HG03025 (cell line): ENCODE measurements around the gene PPIP5K2.

Experiments used
- ATAC-seq: cut with Tn5 transposase; IDR thresholded peaks from one replicate; pipeline ENCODE4 v1.9.1; 2021; ENCODE audit warnings: mild to moderate bottlenecking, moderate library complexity; ENCODE audit not compliant: unreplicated experiment, low FRiP score

Gene PPIP5K2

DNA sequence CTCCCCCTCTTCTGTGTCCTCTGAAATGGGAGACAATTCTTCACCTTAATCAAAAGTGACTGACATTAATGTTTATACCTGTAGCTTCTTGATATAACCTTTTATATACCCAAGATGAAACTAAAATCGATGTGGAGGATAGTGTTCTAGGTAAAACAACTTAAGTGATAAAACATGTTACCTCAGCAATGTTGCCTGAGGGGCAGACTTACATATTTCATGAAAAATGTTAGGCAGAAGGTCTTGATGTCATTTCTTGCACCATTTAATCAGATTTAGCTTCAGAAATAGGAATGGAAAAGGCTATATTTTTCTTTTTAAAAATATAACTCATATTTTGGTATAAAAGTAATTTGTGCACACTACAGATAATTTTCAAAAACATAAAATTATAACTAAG lies 115.8 kb downstream of the PPIP5K2 start:
- no peak for ATAC-seq

DNA sequence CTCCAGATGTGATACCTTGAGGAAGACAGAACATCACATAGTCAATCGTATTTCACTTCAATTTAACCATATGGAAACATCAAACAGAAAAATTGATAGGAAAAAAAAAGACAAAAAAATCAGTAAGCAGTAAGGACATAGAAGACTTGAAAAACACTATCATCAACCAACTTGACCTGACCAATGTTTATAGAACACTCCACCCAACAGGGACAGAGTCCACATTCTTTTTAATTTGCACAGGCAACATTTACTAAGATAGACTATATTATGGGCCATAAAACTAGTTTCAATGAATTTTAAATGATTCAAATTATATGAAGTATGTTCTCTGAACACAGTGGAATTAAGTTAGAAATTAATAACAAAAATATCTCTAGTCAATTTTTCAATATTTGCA lies 117.7 kb downstream of the PPIP5K2 start:
- ATAC-seq, result no peak

GRCh38 chr5:103243665-103244064 lies 123.6 kb downstream of the PPIP5K2 start:
- no peak for ATAC-seq

DNA sequence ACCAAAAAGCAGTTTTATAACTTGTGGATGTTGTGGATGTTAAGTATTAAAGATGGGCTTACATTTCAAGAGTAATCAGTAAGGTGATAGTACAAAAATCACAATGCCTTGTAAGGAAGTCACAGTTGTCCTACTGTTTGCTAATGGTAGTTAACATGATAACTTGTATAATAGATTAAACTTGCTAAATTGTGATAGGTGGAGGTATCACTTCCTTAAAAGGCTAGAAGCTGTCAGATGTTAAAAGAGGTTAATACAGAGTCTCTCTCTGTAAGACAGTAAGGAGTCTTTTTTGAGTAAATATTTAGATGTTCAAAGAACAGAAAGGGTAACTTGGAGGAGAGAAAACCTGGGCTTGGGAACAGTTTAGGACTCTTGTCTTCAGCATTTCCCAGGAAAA lies 124.3 kb downstream of the PPIP5K2 start:
- ATAC-seq, result no peak

- ATAC-seq, result no peak
Measured at GRCh38 chr5:103245761-103246160, 125.7 kb downstream of the PPIP5K2 start.

GRCh38 chr5:103247118-103247517 lies 127.0 kb downstream of the PPIP5K2 start:
- no peak for ATAC-seq

DNA sequence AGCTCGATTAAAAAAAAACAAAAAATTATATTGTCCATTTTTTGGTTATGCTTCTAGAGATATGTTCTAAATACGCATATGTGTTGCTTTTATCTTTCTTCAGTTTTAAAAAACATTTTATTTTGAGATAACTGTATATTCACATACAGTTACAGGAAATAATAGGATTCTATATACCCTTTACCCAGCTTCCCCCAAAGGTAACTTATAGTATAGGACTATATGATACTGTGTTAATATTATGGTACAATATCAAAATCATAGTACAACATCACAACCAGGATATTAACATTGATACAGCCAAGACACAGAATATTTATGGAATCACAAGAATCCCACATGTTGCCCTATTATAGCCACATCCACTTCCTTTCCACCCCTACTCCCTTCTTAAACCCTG lies 129.0 kb downstream of the PPIP5K2 start:
- ATAC-seq, result no peak

DNA sequence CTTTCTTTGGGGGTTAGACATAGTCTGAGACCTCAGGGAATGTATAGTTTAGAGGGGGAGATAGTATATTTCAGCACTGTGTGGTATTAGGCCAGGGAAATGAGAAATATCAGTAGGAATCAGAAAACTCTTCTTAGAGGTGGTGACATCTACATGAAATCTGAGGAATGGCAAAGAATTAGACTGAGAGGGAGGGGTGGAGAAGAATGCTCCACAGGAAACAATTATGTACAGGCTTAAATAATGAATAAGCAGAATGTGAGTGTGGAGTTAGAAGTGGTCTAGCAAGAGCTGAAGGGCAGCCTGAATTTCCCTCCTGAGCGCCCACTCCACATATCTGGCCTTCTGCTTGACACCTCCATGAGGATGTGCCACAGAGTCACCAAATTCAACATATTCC lies 134.8 kb downstream of the PPIP5K2 start:
- ATAC-seq, result no peak

DNA sequence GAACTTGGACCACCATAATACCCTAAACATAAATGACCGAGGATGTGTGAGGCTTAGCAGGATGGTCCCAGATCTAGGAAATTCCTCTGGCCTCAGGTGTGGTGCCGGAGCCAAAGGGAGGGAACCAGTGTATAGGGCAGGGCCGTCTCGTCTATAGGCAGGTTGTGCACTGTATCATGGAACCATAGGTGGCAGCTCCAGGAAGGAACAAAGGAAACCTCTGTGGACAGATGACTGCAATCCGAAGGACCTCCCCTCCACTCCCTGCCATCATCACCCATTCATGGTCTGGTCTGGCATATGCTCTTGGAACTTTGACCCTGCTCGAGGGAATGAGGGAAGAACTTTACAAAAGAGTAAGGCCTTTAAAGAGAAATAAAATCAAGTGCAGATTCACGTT lies 135.6 kb downstream of the PPIP5K2 start:
- no peak for ATAC-seq

- ATAC-seq, result no peak
Measured at GRCh38 chr5:103256178-103256577, 136.1 kb downstream of the PPIP5K2 start.

GRCh38 chr5:103258368-103258956 lies 138.4 kb downstream of the PPIP5K2 start, which contains the start of gene MACIR:
TSS of gene MACIR (plus strand) at chr5:103258763. CDS start at chr5:103275920, 17,157 bp downstream.
- ATAC-seq, result peak; percentile 72

DNA sequence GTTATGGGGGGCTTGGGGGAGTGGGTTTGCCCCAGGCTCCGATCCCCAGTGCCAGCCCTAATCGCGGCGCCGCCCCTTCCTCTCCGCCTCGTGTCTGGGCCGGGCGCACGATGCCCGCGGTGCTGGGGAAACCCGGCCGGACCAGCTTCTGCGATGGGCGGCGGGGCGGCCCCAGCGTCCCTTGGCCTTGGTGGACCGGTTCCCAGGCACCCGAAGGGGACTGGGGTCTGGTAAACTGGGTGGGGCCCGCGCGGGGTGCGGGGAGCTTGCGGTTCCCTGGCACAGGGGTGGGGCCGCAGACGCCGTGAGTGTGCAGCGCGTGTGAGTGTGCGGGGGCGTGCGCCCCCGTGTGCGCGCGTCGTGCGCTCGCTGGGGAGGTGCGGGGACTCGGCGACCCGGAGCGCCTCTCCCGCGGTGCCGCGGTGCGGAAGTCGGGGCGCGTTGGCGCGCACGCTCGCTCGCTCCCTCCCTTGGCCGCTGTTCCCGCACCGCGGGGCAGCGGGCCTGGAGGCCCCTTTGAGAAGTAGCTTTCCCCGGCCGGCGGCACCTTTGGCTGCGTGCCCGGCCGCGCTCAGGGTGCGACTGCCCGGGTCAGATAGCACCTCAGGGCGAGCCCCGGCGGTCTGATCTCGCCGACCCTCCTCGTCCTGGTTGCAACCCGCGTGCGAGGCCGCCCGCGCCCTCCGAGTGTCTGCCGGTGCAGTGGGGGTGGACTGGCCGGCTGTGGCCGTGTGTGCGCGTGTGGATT lies 139.0 kb downstream of the PPIP5K2 start:
- peak; percentile 32 for ATAC-seq

DNA sequence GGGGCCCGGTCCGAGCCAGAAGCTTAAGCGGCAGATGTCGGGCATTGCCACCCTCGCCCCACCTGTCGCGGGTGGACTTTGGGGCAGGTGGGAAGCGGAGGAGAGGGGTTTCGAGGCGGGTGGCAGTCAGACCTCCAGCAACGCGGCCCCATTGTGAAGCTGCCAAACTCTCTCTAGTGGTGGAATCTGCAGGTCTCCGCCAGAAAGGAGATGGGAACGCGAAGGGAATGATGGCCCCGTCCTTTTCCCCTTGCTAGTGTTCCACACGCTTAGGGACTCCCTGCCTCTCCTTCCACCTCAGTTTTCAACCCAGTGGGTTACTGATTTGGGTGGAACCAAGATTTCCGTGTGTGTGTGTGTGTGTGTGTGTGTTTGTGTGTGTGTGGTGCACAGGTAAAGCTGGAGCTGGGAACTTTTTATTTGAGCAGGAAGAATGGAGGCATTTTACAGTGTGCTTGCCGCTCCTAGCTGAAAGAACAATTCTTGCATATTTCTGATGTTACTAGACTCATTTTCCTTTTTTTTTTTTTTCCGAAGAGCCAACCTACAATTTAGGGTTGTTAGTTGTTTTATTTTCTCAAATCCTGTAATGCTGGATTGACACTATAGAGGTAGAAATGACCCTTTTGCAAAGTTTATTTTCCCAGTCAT lies 139.7 kb downstream of the PPIP5K2 start:
- ATAC-seq, result no peak

GRCh38 chr5:103260951-103261350 lies 140.8 kb downstream of the PPIP5K2 start:
- peak; percentile 33 for ATAC-seq
